ENCODE measurements around the gene ST8SIA4.

Gene ST8SIA4

DNA sequence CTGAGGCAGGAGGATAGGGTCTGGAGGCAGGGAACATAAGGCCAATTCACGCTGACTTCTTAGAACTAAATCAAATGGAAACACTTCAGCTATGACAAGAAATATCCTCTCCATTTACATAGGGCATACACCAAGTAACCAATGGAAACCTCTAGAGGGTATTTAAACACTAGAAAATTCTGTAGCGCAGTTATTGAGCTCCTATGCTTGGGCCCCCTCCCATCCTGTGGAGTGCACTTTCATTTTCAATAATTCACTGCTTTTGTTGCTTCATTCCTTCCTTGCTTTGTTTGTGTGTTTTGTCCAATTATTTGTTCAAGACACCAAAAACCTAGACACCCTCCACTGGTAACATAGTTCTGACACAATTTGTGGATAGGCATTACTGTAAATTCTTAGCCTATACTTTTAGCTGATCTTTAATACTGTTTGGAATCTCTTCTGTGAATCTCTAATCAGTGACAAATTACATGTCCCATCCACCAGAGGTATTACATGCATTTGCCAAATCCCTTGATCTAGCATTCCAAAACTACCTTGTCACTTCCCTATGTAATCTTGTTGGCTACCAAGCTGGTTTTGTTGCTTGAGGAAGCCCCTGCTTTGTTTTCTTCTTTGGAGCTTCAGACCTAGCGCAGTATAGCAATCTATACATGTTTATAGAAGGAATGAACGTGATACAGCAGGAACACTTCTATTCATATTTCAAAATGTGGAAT is 61.6 kb downstream of the ST8SIA4 start:
- TF ChIP-seq POU6F1 (CRISPR knock-in tag; IDR thresholded peaks at IDR 0.05; ENCODE audit: borderline replicate concordance, low read depth) (no peak), CSRNP3 (CRISPR knock-in tag; IDR thresholded peaks at IDR 0.05) (no peak), ZFP30 (CRISPR knock-in tag; IDR thresholded peaks at IDR 0.05) (no peak)
- TF ChIP-seq, protein P1, sequence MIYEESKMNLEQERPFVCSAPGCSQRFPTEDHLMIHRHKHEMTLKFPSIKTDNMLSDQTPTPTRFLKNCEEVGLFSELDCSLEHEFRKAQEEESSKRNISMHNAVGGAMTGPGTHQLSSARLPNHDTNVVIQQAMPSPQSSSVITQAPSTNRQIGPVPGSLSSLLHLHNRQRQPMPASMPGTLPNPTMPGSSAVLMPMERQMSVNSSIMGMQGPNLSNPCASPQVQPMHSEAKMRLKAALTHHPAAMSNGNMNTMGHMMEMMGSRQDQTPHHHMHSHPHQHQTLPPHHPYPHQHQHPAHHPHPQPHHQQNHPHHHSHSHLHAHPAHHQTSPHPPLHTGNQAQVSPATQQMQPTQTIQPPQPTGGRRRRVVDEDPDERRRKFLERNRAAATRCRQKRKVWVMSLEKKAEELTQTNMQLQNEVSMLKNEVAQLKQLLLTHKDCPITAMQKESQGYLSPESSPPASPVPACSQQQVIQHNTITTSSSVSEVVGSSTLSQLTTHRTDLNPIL (CRISPR knock-in tag; IDR thresholded peaks at IDR 0.05; ENCODE audit: low read depth) = no peak
- peak; percentile 49 for ATAC-seq

GRCh38 chr5:100840789-100841188 is 62.3 kb downstream of the ST8SIA4 start:
- no peak for TF ChIP-seq OSR1 (CRISPR knock-in tag; IDR thresholded peaks at IDR 0.05)
- no peak for TF ChIP-seq ZNF565 (CRISPR knock-in tag; conservative IDR thresholded peaks at IDR 0.05; ENCODE audit: low read depth)
- TF ChIP-seq, protein P1 (CRISPR knock-in tag; IDR thresholded peaks at IDR 0.05; ENCODE audit: low read depth) = no peak
- no peak for TF ChIP-seq ZNF8 (CRISPR knock-in tag; IDR thresholded peaks at IDR 0.05)
- no peak for TF ChIP-seq TCF4 (CRISPR knock-in tag; IDR thresholded peaks at IDR 0.05; ENCODE audit: borderline replicate concordance)
- TF ChIP-seq ARNTL (CRISPR knock-in tag; IDR thresholded peaks at IDR 0.05; ENCODE audit: borderline replicate concordance, low read depth) = no peak
- TF ChIP-seq BACH2 (CRISPR knock-in tag; IDR thresholded peaks at IDR 0.05; ENCODE audit: borderline replicate concordance) = no peak
- TF ChIP-seq GLIS3 (CRISPR knock-in tag; IDR thresholded peaks at IDR 0.05) = no peak
- TF ChIP-seq TSHZ2 (CRISPR knock-in tag; IDR thresholded peaks at IDR 0.05) = no peak
- no peak for TF ChIP-seq CSRNP3 (CRISPR knock-in tag; IDR thresholded peaks at IDR 0.05)
- no peak for TF ChIP-seq POU6F1 (CRISPR knock-in tag; IDR thresholded peaks at IDR 0.05; ENCODE audit: borderline replicate concordance, low read depth)
- TF ChIP-seq ZNF70 (CRISPR knock-in tag; IDR thresholded peaks at IDR 0.05) = no peak
- TF ChIP-seq SNAI2 (CRISPR knock-in tag; IDR thresholded peaks at IDR 0.05) = no peak
- TF ChIP-seq ISL1 (CRISPR knock-in tag; IDR thresholded peaks at IDR 0.05) = no peak
- no peak for TF ChIP-seq ZFP3 (CRISPR knock-in tag; IDR thresholded peaks at IDR 0.05)
- TF ChIP-seq ZC3H10 (CRISPR knock-in tag; IDR thresholded peaks at IDR 0.05) = no peak
- no peak for TF ChIP-seq CSDC2 (CRISPR knock-in tag; IDR thresholded peaks at IDR 0.05)
- no peak for TF ChIP-seq PATZ1 (CRISPR knock-in tag; IDR thresholded peaks at IDR 0.05; ENCODE audit: borderline replicate concordance)
- ATAC-seq = no peak

All from SK-N-SH treated with all-trans-retinoic acid at 6 μM for 48 hours (cell line).